BE2C (cell line): ENCODE results near the gene IL3.

Source experiments
- DNase-seq: peaks from one replicate; pipeline ENCODE4 v3.0.0-alpha.2; 2020
- H3K27me3 ChIP-seq: fragments of 250-450 bp; sonication (Bioruptor Pico); 2 replicates; pipeline ENCODE4 v1.5.1; 2020; ENCODE audit warnings: mild to moderate bottlenecking
- H3K36me3 ChIP-seq: fragments of 250-450 bp; sonication (Bioruptor Pico); 2 replicates; pipeline ENCODE4 v1.5.1; 2020; ENCODE audit warnings: mild to moderate bottlenecking
- H3K4me1 ChIP-seq: fragments of 250-450 bp; sonication (Bioruptor Pico); 2 replicates; pipeline ENCODE4 v1.5.1; 2020
- H3K4me3 ChIP-seq: 2 replicates; pipeline ENCODE4 v1.5.1; 2011; ENCODE audit warnings: low read depth, low read length
- H3K9me3 ChIP-seq: fragments of 250-450 bp; sonication (Bioruptor Pico); 2 replicates; pipeline ENCODE4 v1.5.1; 2020
- CTCF ChIP-seq: IDR thresholded peaks from 2 replicates; pipeline ENCODE4 v1.5.1; 2012; ENCODE audit warnings: mild to moderate bottlenecking, low read depth, low read length

Gene IL3

DNA sequence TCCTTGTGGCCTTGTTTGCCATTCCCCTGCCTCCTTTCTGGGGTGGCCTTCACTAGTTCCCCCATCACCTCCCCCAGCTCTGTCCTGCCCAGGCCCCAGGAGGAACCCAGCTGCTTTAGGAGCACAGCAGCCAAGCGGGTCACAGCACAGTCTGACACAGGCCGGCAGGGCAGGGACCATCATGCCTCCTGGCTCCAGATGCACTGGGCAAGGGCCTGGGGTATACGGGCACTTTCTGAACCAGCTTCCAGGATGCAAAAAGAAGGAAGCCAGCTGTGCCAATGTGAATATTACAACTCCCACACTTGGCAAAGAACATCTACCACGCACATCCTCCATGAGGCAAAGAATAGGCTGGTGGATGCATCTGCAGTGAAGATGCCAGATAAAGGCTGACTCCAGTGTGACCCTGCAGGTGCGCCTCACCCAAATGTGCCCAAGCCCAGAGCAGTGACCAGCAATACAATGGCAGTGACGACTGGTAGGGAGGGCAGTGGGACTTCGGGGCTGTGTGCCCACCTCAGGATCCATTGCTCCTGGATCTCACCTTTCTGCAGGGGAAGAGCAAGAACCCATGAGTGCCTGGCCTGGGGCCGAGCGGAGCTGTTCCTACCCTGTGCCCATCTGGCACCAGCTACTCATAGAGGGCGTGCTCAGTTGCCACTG lies 6.3 kb upstream of the IL3 start:
- DNase-seq: no peak
- Histone ChIP-seq H3K4me3 (no peak overlapping the region), H3K9me3 (no peaks in the 10 kb centered on the region), H3K4me1 (no peaks in the 10 kb centered on the region), H3K36me3 (no peaks in the 10 kb centered on the region), H3K27me3 (no peaks in the 10 kb centered on the region)
- no peak for TF ChIP-seq CTCF

DNA sequence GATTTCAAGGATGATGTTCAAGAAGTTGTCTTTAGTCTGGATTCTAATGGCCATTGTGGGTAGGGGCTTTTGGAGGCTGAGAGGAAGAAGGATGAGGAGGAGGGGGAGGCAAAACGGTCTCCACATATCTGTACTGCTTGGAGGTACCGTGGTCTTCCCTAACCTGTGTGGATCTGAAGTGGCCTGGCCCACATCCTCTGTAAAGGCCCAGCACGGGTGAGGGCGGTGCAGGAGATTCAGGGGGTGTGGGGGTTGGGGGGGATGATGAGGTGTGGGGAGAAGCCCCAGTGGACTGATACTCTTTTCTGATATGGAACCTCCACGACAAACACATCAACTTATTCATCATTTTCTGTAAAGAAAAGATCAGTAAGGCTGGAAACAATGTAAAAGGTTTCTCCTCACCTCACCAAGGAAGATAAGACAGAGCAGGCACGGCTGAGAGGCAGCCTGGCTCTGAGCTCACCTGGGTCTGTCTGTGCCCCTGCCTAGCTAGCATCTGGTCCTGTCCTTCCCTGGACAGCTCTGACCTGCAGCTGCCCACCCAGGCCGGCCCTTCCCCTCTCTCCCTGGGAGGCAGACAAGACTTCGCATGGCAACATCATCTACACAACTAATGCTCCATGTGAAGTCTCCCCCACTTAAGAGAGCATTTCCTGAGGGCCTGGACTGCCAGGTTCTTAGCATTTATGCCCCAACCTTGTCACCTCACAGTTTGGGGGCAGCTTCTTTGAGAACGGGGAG lies 5.6 kb upstream of the IL3 start:
- no peak for TF ChIP-seq CTCF

DNA sequence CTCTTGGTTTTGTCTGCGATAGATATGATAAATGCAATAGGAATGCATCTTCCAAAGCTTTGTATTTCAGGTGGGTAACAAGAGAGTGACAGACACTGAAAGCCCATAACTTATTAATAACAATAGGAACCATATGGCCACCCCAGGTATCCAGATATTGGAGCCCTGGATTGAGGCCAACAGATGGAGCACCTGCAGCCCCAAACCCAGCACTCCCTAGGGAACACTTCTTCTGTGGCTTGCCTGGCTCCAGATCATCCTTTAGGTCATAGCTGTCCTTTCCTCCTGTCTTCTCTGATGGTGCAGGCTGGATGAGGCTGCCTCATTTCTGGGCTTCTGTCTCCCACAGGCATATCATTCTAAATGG lies 5.0 kb upstream of the IL3 start:
- Histone ChIP-seq H3K4me1 (no peaks in the 10 kb centered on the region), H3K27me3 (no peaks in the 10 kb centered on the region), H3K36me3 (no peaks in the 10 kb centered on the region), H3K9me3 (no peaks in the 10 kb centered on the region), H3K4me3 (no peak overlapping the region)
- no peak for TF ChIP-seq CTCF
- no peak for DNase-seq

More for the DNA sequence above, 5.6 kb upstream of the IL3 start:
- H3K36me3 ChIP-seq: no peaks in the 10 kb centered on the region
- H3K4me3 ChIP-seq: no peak overlapping the region
- H3K9me3 ChIP-seq: no peaks in the 10 kb centered on the region
- H3K4me1 ChIP-seq: no peaks in the 10 kb centered on the region
- H3K27me3 ChIP-seq: no peaks in the 10 kb centered on the region
- DNase-seq: no peak

DNA sequence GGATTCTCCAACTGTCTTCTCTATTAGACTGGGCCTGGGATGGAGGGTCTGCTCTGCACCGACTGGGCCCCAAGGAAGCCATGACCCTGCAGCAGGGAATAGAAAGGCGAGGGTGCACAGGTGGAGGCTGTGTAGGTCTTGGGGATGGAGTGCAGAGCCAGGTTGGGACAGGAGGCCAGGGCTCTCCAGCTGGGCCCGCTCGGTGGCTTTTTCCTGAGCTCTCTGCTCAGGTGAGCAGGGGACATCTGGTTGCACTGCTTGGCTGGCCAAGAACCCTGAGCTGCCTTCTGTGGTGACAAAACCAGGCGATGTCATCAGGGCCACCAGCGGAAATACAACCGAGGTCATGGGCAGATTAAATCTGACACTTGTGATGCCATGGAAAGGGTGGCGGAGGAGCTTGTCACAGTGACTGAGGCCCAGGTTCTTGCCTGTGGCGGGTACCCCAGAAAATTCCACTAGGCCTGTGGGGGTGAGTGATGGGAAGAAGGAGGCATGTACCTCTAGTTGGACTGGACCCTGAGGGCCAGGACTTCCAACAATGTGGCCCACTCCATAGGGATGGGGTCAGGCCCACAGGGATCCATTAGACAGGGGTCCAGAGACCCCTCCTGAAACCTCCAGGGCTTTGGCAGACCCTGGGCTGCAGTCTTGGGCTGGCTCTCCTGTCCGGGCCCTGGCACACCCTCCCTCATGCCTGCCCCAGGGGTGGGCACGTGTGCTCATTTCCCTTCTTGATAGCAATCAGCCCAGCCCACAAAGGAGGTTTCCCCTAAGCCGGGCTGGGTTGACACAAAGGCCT lies 4.4 kb upstream of the IL3 start:
- TF ChIP-seq CTCF: no peak

DNA sequence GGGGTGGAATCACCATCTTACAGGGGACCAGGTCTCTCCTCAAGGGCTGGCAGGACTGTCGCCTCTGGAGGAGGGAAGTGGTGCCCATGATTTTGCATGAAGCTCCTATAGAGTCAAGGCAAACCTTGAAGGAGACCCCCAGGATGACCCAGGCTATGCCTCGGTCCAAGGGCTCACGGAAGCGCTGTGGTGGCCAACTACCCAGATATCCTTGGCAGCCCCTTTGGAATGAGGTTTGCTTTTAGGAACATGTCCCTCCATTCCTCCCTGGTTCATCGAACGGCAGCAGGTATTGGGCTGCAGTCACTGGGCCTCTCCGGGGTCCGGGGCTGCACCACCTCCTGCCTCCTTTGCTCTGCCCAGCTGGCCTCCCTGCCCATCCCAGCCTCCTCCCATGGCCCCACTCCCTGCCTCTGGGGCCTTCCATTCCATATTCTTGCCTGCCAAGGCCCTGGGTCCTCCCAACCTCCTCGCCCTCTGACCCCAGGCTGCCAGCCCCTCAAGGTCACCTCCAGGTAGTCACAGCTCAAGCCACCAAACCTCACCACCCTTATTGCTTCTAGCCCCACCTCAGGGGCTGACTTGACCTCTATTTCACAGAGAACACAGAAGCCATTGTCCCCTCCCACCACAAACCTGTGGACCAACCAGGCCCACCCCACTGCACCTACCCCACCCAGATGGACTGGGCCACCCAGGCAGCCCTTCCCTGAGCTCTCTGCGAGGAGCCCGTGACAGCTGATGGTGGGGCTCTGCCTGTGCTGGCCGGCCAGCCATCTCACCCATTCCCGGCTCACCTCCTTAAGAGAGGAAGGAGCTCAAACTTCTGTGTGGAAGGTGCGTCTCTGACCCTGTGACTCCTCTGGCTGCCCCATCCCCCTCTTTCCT lies 3.6 kb upstream of the IL3 start:
- Histone ChIP-seq H3K4me3 (no peak overlapping the region), H3K9me3 (no peaks in the 10 kb centered on the region), H3K4me1 (no peaks in the 10 kb centered on the region), H3K36me3 (no peaks in the 10 kb centered on the region), H3K27me3 (no peaks in the 10 kb centered on the region)
- DNase-seq: no peak
- TF ChIP-seq CTCF: no peak

More for the DNA sequence above, 4.4 kb upstream of the IL3 start:
- DNase-seq: no peak
- Histone ChIP-seq H3K27me3 (no peaks in the 10 kb centered on the region), H3K9me3 (no peaks in the 10 kb centered on the region), H3K36me3 (no peaks in the 10 kb centered on the region), H3K4me1 (no peaks in the 10 kb centered on the region), H3K4me3 (no peak overlapping the region)
